MM.1S (cell line): ENCODE measurements around the gene DUOXA1.

Experiments used
- DNase-seq: peaks from one replicate; pipeline ENCODE4 v3.0.0-alpha.2; 2015
- H2AFZ ChIP-seq: fragments of 300-600 bp; sonication (generic); 2 replicates; pipeline ENCODE4 v1.6.0; 2016; ENCODE audit warnings: antibody characterized with exemption, low read length
- H3F3A ChIP-seq: fragments of 300-600 bp; sonication (generic); 2 replicates; pipeline ENCODE4 v1.6.1; 2016; ENCODE audit warnings: mild to moderate bottlenecking, antibody characterized with exemption, low read length, moderate library complexity, mixed read lengths; ENCODE audit not compliant: insufficient read depth
- H3K27ac ChIP-seq: fragments of 300-600 bp; sonication (generic); 2 replicates; pipeline ENCODE4 v1.5.1; 2016; ENCODE audit warnings: mild to moderate bottlenecking, low read length
- H3K27me3 ChIP-seq: fragments of 300-600 bp; sonication (generic); replicated peaks from 2 replicates; pipeline ENCODE4 v1.6.0; 2016; ENCODE audit warnings: low read length; ENCODE audit not compliant: insufficient read depth
- H3K36me3 ChIP-seq: fragments of 300-600 bp; sonication (generic); replicated peaks from 2 replicates; pipeline ENCODE4 v1.6.1; 2016; ENCODE audit warnings: mild to moderate bottlenecking, low read length, mixed read lengths; ENCODE audit not compliant: insufficient read depth
- H3K4me1 ChIP-seq: fragments of 300-600 bp; sonication (generic); 2 replicates; pipeline ENCODE4 v1.6.1; 2016; ENCODE audit warnings: low read length, mixed read lengths
- H3K4me2 ChIP-seq: fragments of 300-600 bp; sonication (generic); 2 replicates; pipeline ENCODE4 v1.6.0; 2016; ENCODE audit warnings: low read depth, low read length
- H3K4me3 ChIP-seq: fragments of 300-600 bp; sonication (generic); 2 replicates; pipeline ENCODE4 v1.5.1; 2016; ENCODE audit warnings: low read length, mixed read lengths
- H3K79me2 ChIP-seq: fragments of 300-600 bp; sonication (generic); 2 replicates; pipeline ENCODE4 v1.6.1; 2016; ENCODE audit warnings: mixed run types, low read length, mixed read lengths
- H3K9ac ChIP-seq: fragments of 300-600 bp; sonication (generic); 2 replicates; pipeline ENCODE4 v1.6.1; 2016; ENCODE audit warnings: low read length, mixed read lengths
- H3K9me2 ChIP-seq: fragments of 300-600 bp; sonication (generic); replicated peaks from 2 replicates; pipeline ENCODE4 v1.6.1; 2016; ENCODE audit warnings: mild to moderate bottlenecking, low read length, mixed read lengths; ENCODE audit not compliant: insufficient read depth
- H3K9me3 ChIP-seq: fragments of 300-600 bp; sonication (generic); replicated peaks from 2 replicates; pipeline ENCODE4 v1.6.1; 2016; ENCODE audit warnings: mild to moderate bottlenecking, low read length, mixed read lengths; ENCODE audit not compliant: insufficient read depth
- H4K20me1 ChIP-seq: fragments of 300-600 bp; sonication (generic); 2 replicates; pipeline ENCODE4 v1.6.1; 2016; ENCODE audit warnings: mild to moderate bottlenecking, low read length, moderate library complexity, mixed read lengths; ENCODE audit not compliant: insufficient read depth
- CTCF ChIP-seq: fragments of 300-600 bp; sonication (generic); IDR thresholded peaks from 2 replicates; pipeline ENCODE4 v1.5.1; 2016; ENCODE audit warnings: antibody characterized with exemption, low read length, mixed read lengths
- EZH2 ChIP-seq: fragments of 300-600 bp; sonication (generic); optimal IDR thresholded peaks from 2 replicates; pipeline ENCODE3; 2017; ENCODE audit warnings: low read depth, mild to moderate bottlenecking, antibody characterized with exemption, low read length, mixed read lengths
- EZH2phosphoT487 ChIP-seq: fragments of 300-600 bp; sonication (generic); IDR thresholded peaks from 2 replicates; pipeline ENCODE4 v1.6.1; 2018; ENCODE audit warnings: antibody characterized with exemption, low read length

The DUOXA1 gene

GRCh38 chr15:45093622-45094357, 35.9 kb downstream of the DUOXA1 start:
- Histone ChIP-seq H3K4me2 (no peak overlapping the region), H3K9me3 (no peaks in the 10 kb centered on the region), H4K20me1 (no peaks in the 10 kb centered on the region), H3K9me2 (no peaks in the 10 kb centered on the region), H3K27me3 (no peaks in the 10 kb centered on the region), H3K4me3 (no peak overlapping the region), H3F3A (no peaks in the 10 kb centered on the region), H3K36me3 (no peaks in the 10 kb centered on the region), H3K4me1 (no peaks in the 10 kb centered on the region), H3K9ac (no peak overlapping the region), H3K79me2 (no peaks in the 10 kb centered on the region), H3K27ac (no peak overlapping the region), H2AFZ (no peak overlapping the region)
- TF ChIP-seq CTCF (no peak), EZH2 (no peak), EZH2phosphoT487 (no peak)
- no peak for DNase-seq

DNA sequence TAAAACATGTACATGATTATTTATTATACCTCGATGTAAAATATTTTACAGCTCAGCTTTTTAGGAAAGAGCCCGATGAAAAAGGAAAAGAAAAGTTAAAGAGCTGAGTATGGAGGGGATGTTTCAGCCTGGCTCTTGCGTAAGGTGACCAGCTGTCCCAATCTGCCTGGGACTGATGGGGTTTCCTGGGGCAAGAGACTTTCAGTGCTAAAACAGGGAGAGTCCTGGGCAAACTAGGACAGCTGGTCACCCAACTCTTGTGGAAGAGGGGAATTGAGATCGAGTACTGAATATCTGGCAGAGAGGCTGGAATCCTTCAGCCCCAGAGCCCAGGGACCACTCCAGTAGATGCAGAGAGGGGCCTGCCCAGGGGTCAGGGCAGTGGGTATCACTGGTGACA, 36.7 kb downstream of the DUOXA1 start:
- Histone ChIP-seq H2AFZ (no peak overlapping the region), H3K9me2 (no peaks in the 10 kb centered on the region), H3K27ac (no peak overlapping the region), H3K9ac (no peak overlapping the region), H3K27me3 (no peaks in the 10 kb centered on the region), H3K9me3 (no peaks in the 10 kb centered on the region), H3F3A (no peaks in the 10 kb centered on the region), H3K4me3 (no peak overlapping the region), H3K4me2 (no peak overlapping the region), H4K20me1 (no peaks in the 10 kb centered on the region), H3K36me3 (no peaks in the 10 kb centered on the region), H3K79me2 (no peaks in the 10 kb centered on the region), H3K4me1 (no peaks in the 10 kb centered on the region)
- DNase-seq, result no peak
- no peak for TF ChIP-seq EZH2phosphoT487
- TF ChIP-seq CTCF, result no peak
- no peak for TF ChIP-seq EZH2

- no peaks in the 10 kb centered on the region for H4K20me1 ChIP-seq
Measured at GRCh38 chr15:45091576-45091975, 38.1 kb downstream of the DUOXA1 start.

More at GRCh38 chr15:45091576-45091975, 38.1 kb downstream of the DUOXA1 start:
- Histone ChIP-seq H3K4me1 (no peaks in the 10 kb centered on the region), H3F3A (no peaks in the 10 kb centered on the region), H3K4me3 (no peak overlapping the region), H3K9me3 (no peaks in the 10 kb centered on the region), H3K9me2 (no peaks in the 10 kb centered on the region), H3K36me3 (no peaks in the 10 kb centered on the region), H3K79me2 (no peaks in the 10 kb centered on the region), H3K27me3 (no peaks in the 10 kb centered on the region), H3K27ac (no peak overlapping the region), H3K9ac (no peak overlapping the region), H2AFZ (no peak overlapping the region), H3K4me2 (no peak overlapping the region)
- no peak for DNase-seq
- TF ChIP-seq CTCF, result no peak
- TF ChIP-seq EZH2, result no peak
- TF ChIP-seq EZH2phosphoT487, result no peak
